ENCODE measurements around the gene GRK5.
A peak's percentile ranks its signal among the peaks of the same experiment; 100 is the strongest.

The GRK5 gene

GRCh38 chr10:119248681-119249080 lies 41.3 kb downstream of the GRK5 start:
- Histone ChIP-seq H3K27me3 (replicated peaks) (no peaks in the 10 kb centered on the region), H3K27ac (no peak overlapping the region), H3K36me3 (replicated peaks) (no peaks in the 10 kb centered on the region), H3K4me3 (ENCODE audit: low read depth, low read length) (no peak overlapping the region)
- in situ Hi-C loops (cut with HindIII; ENCODE audit: low pct_ligation_motif_present, low sequenced_read_pairs): no loop called here
- TF ChIP-seq, protein P1, sequence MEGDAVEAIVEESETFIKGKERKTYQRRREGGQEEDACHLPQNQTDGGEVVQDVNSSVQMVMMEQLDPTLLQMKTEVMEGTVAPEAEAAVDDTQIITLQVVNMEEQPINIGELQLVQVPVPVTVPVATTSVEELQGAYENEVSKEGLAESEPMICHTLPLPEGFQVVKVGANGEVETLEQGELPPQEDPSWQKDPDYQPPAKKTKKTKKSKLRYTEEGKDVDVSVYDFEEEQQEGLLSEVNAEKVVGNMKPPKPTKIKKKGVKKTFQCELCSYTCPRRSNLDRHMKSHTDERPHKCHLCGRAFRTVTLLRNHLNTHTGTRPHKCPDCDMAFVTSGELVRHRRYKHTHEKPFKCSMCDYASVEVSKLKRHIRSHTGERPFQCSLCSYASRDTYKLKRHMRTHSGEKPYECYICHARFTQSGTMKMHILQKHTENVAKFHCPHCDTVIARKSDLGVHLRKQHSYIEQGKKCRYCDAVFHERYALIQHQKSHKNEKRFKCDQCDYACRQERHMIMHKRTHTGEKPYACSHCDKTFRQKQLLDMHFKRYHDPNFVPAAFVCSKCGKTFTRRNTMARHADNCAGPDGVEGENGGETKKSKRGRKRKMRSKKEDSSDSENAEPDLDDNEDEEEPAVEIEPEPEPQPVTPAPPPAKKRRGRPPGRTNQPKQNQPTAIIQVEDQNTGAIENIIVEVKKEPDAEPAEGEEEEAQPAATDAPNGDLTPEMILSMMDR (IDR thresholded peaks at IDR 0.05; ENCODE audit: low read depth, low read length, missing control alignments): no peak
- DNase-seq: no peak

DNA sequence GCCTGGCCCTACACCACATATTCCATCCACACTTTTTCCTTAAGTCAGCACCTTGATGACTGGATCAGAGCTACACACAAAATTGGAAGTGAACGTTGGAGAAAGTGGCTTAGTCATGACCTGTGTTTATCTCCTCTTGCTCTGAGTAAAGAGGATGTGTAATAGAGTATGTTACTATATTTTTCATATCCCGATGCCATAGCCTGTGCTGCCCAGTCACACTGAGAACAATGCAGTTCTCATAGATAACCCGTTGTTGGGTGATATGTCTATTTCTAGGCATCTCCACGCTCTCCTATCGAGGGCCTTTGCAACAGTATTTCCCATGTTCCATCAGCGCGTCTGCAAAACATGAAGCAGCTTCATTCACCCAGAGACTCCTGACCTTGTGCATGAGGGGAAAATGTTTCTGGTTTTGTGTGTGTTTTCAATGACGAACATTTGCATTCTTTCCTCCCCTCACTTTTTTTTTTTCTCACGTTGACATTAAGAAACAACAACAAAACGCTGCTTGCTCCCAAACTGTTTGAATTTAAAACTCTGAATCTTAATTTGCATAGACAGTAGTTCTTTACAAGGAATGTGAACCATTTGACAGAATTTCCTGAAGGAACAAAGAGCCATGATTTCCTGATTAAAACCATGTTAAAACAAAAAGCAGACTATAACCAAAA lies 43.4 kb downstream of the GRK5 start:
- Histone ChIP-seq H3K36me3 (replicated peaks) (no peaks in the 10 kb centered on the region), H3K27me3 (replicated peaks) (no peaks in the 10 kb centered on the region), H3K27ac (peak overlapping the region; percentile 97), H3K4me3 (ENCODE audit: low read depth, low read length) (no peak overlapping the region)
- TF ChIP-seq, protein P1 (IDR thresholded peaks at IDR 0.05; ENCODE audit: low read depth, low read length, missing control alignments): no peak
- DNase-seq: peak; percentile 91
- in situ Hi-C loops (cut with HindIII; ENCODE audit: low pct_ligation_motif_present, low sequenced_read_pairs): no loop called here

GRCh38 chr10:119251315-119251708 lies 43.9 kb downstream of the GRK5 start:
- H3K36me3 ChIP-seq (replicated peaks): no peaks in the 10 kb centered on the region
- TF ChIP-seq, protein P1 (IDR thresholded peaks at IDR 0.05; ENCODE audit: low read depth, low read length, missing control alignments): no peak
- in situ Hi-C loops (cut with HindIII; ENCODE audit: low pct_ligation_motif_present, low sequenced_read_pairs): no loop called here
- no peak overlapping the region for H3K4me3 ChIP-seq (ENCODE audit: low read depth, low read length)
- no peaks in the 10 kb centered on the region for H3K27me3 ChIP-seq (replicated peaks)
- DNase-seq: peak; percentile 84
- peak overlapping the region; percentile 97 for H3K27ac ChIP-seq

GRCh38 chr10:119252051-119252465 lies 44.7 kb downstream of the GRK5 start:
- H3K27ac ChIP-seq: peak overlapping the region; percentile 97

GRCh38 chr10:119252470-119253151 lies 45.2 kb downstream of the GRK5 start:
- DNase-seq: no peak
- in situ Hi-C loops (cut with HindIII; ENCODE audit: low pct_ligation_motif_present, low sequenced_read_pairs): no loop called here
- Histone ChIP-seq H3K36me3 (replicated peaks) (no peaks in the 10 kb centered on the region), H3K4me3 (ENCODE audit: low read depth, low read length) (no peak overlapping the region), H3K27me3 (replicated peaks) (no peaks in the 10 kb centered on the region), H3K27ac (peak overlapping the region; percentile 97)
- TF ChIP-seq, protein P1 (IDR thresholded peaks at IDR 0.05; ENCODE audit: low read depth, low read length, missing control alignments): no peak

More at GRCh38 chr10:119252051-119252465, 44.7 kb downstream of the GRK5 start:
- Histone ChIP-seq H3K4me3 (ENCODE audit: low read depth, low read length) (no peak overlapping the region), H3K27me3 (replicated peaks) (no peaks in the 10 kb centered on the region), H3K36me3 (replicated peaks) (no peaks in the 10 kb centered on the region)
- in situ Hi-C loops (cut with HindIII; ENCODE audit: low pct_ligation_motif_present, low sequenced_read_pairs): no loop called here
- no peak for DNase-seq
- TF ChIP-seq, protein P1 (IDR thresholded peaks at IDR 0.05; ENCODE audit: low read depth, low read length, missing control alignments): peak; percentile 40

Measured in brain microvascular endothelial cell (primary cell).